Measurements from ENCODE around the gene DLEC1. TPM values are rescaled to one million over a fixed set of nuclear protein-coding genes. Genes with fewer than 3 reads are reported as not detected.

Gene DLEC1
- polyA plus RNA-seq, 5 donors, result 2.3 to 10.4 (median 7.8) TPM

Other genes starting within 250 kb of the DLEC1 start
- 100 to 1,000 TPM; 103 to 131 (median 107) TPM for gene CTDSPL, start 177.3 kb upstream of the DLEC1 start, polyA plus RNA-seq (ENCODE audit: insufficient read depth in 1 of 5, insufficient read length in 5 of 5, low replicate concordance in 1 of 5)
- 10 to 100 TPM; 16.3 to 29.7 (median 25.3) TPM for gene VILL, start 48.4 kb upstream of the DLEC1 start, polyA plus RNA-seq (ENCODE audit: insufficient read depth in 1 of 5, insufficient read length in 5 of 5, low replicate concordance in 1 of 5)
- 10 to 100 TPM; 37.6 to 47.2 (median 44.0) TPM for gene PLCD1, start 9.6 kb upstream of the DLEC1 start, polyA plus RNA-seq (ENCODE audit: insufficient read depth in 1 of 5, insufficient read length in 5 of 5, low replicate concordance in 1 of 5)
- gene ACAA1, start 97.9 kb downstream of the DLEC1 start, polyA plus RNA-seq (ENCODE audit: insufficient read depth in 1 of 5, insufficient read length in 5 of 5, low replicate concordance in 1 of 5), result 10 to 100 TPM; 53.7 to 70.1 (median 61.8) TPM
- gene MYD88, start 99.5 kb downstream of the DLEC1 start, polyA plus RNA-seq (ENCODE audit: insufficient read depth in 1 of 5, insufficient read length in 5 of 5, low replicate concordance in 1 of 5), result 10 to 100 TPM; 38.4 to 43.9 (median 41.6) TPM
- gene OXSR1, start 126.3 kb downstream of the DLEC1 start, polyA plus RNA-seq (ENCODE audit: insufficient read depth in 1 of 5, insufficient read length in 5 of 5, low replicate concordance in 1 of 5), result 10 to 100 TPM; 35.9 to 56.0 (median 44.9) TPM
- under 1 TPM; 0.06 to 0.24 (median 0.10) TPM for gene SLC22A13, start 226.6 kb downstream of the DLEC1 start, polyA plus RNA-seq (ENCODE audit: insufficient read depth in 1 of 5, insufficient read length in 5 of 5, low replicate concordance in 1 of 5)
- gene SLC22A14, start 243.1 kb downstream of the DLEC1 start, polyA plus RNA-seq (ENCODE audit: insufficient read depth in 1 of 5, insufficient read length in 5 of 5, low replicate concordance in 1 of 5), result under 1 TPM; 0.11 to 0.24 (median 0.14) TPM

All from right lung (tissue), 5 donors.